ENCODE measurements around the gene C1QTNF12.

The C1QTNF12 gene

GRCh38 chr1:1218524-1219200 is 27.9 kb downstream of the C1QTNF12 start:
- Histone ChIP-seq H2AFZ (ENCODE audit: low read depth, low read length, severe bottlenecking) (no peak overlapping the region), H3K4me2 (ENCODE audit: low read depth, low read length, poor library complexity, severe bottlenecking) (no peak overlapping the region), H3K27me3 (ENCODE audit: low read length) (no peaks in the 10 kb centered on the region), H4K20me1 (ENCODE audit: low read depth, low read length) (no peaks in the 10 kb centered on the region), H3K9ac (ENCODE audit: low read length) (no peak overlapping the region), H3K4me3 (ENCODE audit: insufficient read depth, low read length, poor library complexity, severe bottlenecking) (no peak overlapping the region), H3F3A (ENCODE audit: insufficient read depth) (no peaks in the 10 kb centered on the region), H3K27ac (ENCODE audit: low read depth, low read length) (no peak overlapping the region), H3K9me3 (ENCODE audit: insufficient read depth, low read length) (no peaks in the 10 kb centered on the region), H3K36me3 (ENCODE audit: low read length) (no peaks in the 10 kb centered on the region), H3K79me2 (ENCODE audit: insufficient read depth, low read length) (no peaks in the 10 kb centered on the region), H3K9me2 (replicated peaks; ENCODE audit: insufficient read depth, low read length) (no peaks in the 10 kb centered on the region)
- no peak for TF ChIP-seq EZH2phosphoT487 (conservative IDR thresholded peaks at IDR 0.05; ENCODE audit: low read length)
- TF ChIP-seq CTCF (IDR thresholded peaks at IDR 0.05; ENCODE audit: insufficient read depth, low read length, poor library complexity, severe bottlenecking), result no peak

- H4K20me1 ChIP-seq (ENCODE audit: low read depth, low read length), result no peaks in the 10 kb centered on the region
- H3K27ac ChIP-seq (ENCODE audit: low read depth, low read length), result no peak overlapping the region
- no peak overlapping the region for H3K9ac ChIP-seq (ENCODE audit: low read length)
- TF ChIP-seq CTCF (IDR thresholded peaks at IDR 0.05; ENCODE audit: insufficient read depth, low read length, poor library complexity, severe bottlenecking) (no peak), EZH2phosphoT487 (conservative IDR thresholded peaks at IDR 0.05; ENCODE audit: low read length) (no peak)
- H3K36me3 ChIP-seq (ENCODE audit: low read length), result no peaks in the 10 kb centered on the region
- H3K27me3 ChIP-seq (ENCODE audit: low read length), result no peaks in the 10 kb centered on the region
- no peaks in the 10 kb centered on the region for H3K9me2 ChIP-seq (replicated peaks; ENCODE audit: insufficient read depth, low read length)
- H3K9me3 ChIP-seq (ENCODE audit: insufficient read depth, low read length), result no peaks in the 10 kb centered on the region
- H3K4me2 ChIP-seq (ENCODE audit: low read depth, low read length, poor library complexity, severe bottlenecking), result no peak overlapping the region
- no peaks in the 10 kb centered on the region for H3F3A ChIP-seq (ENCODE audit: insufficient read depth)
- no peaks in the 10 kb centered on the region for H3K79me2 ChIP-seq (ENCODE audit: insufficient read depth, low read length)
- no peak overlapping the region for H2AFZ ChIP-seq (ENCODE audit: low read depth, low read length, severe bottlenecking)
- no peak overlapping the region for H3K4me3 ChIP-seq (ENCODE audit: insufficient read depth, low read length, poor library complexity, severe bottlenecking)
Measured at GRCh38 chr1:1217621-1218523, 28.6 kb downstream of the C1QTNF12 start.

- no peak for TF ChIP-seq EZH2phosphoT487 (conservative IDR thresholded peaks at IDR 0.05; ENCODE audit: low read length)
- no peak for TF ChIP-seq CTCF (IDR thresholded peaks at IDR 0.05; ENCODE audit: insufficient read depth, low read length, poor library complexity, severe bottlenecking)
- Histone ChIP-seq H3K36me3 (ENCODE audit: low read length) (no peaks in the 10 kb centered on the region), H3K4me2 (ENCODE audit: low read depth, low read length, poor library complexity, severe bottlenecking) (no peak overlapping the region), H2AFZ (ENCODE audit: low read depth, low read length, severe bottlenecking) (no peak overlapping the region), H4K20me1 (ENCODE audit: low read depth, low read length) (no peaks in the 10 kb centered on the region), H3K4me3 (ENCODE audit: insufficient read depth, low read length, poor library complexity, severe bottlenecking) (no peak overlapping the region), H3K9ac (ENCODE audit: low read length) (no peak overlapping the region), H3K27me3 (ENCODE audit: low read length) (no peaks in the 10 kb centered on the region), H3K9me2 (replicated peaks; ENCODE audit: insufficient read depth, low read length) (no peaks in the 10 kb centered on the region), H3K79me2 (ENCODE audit: insufficient read depth, low read length) (no peaks in the 10 kb centered on the region), H3F3A (ENCODE audit: insufficient read depth) (no peaks in the 10 kb centered on the region), H3K27ac (ENCODE audit: low read depth, low read length) (no peak overlapping the region), H3K9me3 (ENCODE audit: insufficient read depth, low read length) (no peaks in the 10 kb centered on the region)
Measured at GRCh38 chr1:1216770-1217620, 29.5 kb downstream of the C1QTNF12 start.
